Occipital lobe (tissue), 2 donors: ENCODE results near the gene ZNG1E. TPM values are rescaled to one million over a fixed set of nuclear protein-coding genes. Genes with fewer than 3 reads are reported as not detected.
"Not testable (repeated sequence)": the region's sequence is repeated elsewhere in the genome, so short reads cannot be mapped to it uniquely, and the experiment has no call there.

Experiments used
- DNase-seq: peaks from one replicate; lab custom pipeline; 2025; lab: John Stamatoyannopoulos, UW
- total RNA-seq: library from RNA; depleted of rRNA; stranded (reverse); fragments of >200 nt; gene quantifications from one replicate; pipeline ENCODE4 v1.2.3, GENCODE V29; 2014

ZNG1E gene
- 65.7 TPM for total RNA-seq

GRCh38 chr9:65675589-65676021 lies at the start of gene ZNG1E:
TSS of gene ZNG1E (plus strand) at chr9:65675928. CDS start at chr9:65675977, 49 bp downstream.
- DNase-seq, result not testable (repeated sequence)

- DNase-seq, result not testable (repeated sequence)
Measured at GRCh38 chr9:65673579-65673978, 2.1 kb upstream of the ZNG1E start.

- DNase-seq, result not testable (repeated sequence)
Measured at GRCh38 chr9:65675018-65675417, 710 bp upstream of the ZNG1E start.

GRCh38 chr9:65676389-65676788 lies 661 bp downstream of the ZNG1E start:
- not testable (repeated sequence) for DNase-seq

GRCh38 chr9:65678533-65678932 lies 2.8 kb downstream of the ZNG1E start:
- not testable (repeated sequence) for DNase-seq

GRCh38 chr9:65703550-65703949 lies 27.8 kb downstream of the ZNG1E start:
- not testable (repeated sequence) for DNase-seq

GRCh38 chr9:65714445-65714844 lies 38.7 kb downstream of the ZNG1E start:
- not testable (repeated sequence) for DNase-seq

GRCh38 chr9:65737096-65737564 lies 61.4 kb downstream of the ZNG1E start, which contains the start of gene FOXD4L4:
TSS of gene FOXD4L4 (plus strand) at chr9:65737146. CDS start at chr9:65737146, 0 bp downstream.
- not testable (repeated sequence) for DNase-seq

GRCh38 chr9:65738133-65738532 lies 62.4 kb downstream of the ZNG1E start:
- DNase-seq, result not testable (repeated sequence)

Other genes with a start within 250 kb of the ZNG1E start
- gene FOXD4L4, start 61.2 kb downstream of the ZNG1E start, total RNA-seq, result 0.78 TPM